ENCODE results near the gene CLCN1. TPM values are rescaled to one million over a fixed set of nuclear protein-coding genes. Genes with fewer than 3 reads are reported as not detected.
A peak's percentile ranks its signal among the peaks of the same experiment; 100 is the strongest.

The CLCN1 gene
- total RNA-seq, 1 experiment from 2014 or later: not detected

DNA sequence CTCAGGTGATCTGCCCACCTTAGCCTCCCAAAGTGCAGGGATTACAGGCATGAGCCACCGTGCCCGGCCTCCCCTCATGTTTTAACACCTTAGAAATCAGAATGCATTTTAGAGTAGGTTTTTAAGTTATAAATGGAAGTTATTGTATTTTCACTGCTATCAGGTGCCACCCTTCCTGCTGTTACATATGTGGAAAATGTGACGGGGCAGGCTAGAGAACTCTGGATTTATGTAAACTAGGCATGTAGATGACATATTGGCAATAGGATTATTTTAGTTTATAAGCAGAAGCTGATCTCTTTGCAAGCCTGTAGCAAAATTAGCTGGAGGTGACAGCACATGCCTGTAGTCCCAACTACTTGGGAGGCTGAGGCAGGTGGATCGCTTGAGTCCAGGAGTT, 25.6 kb upstream of the CLCN1 start:
- BruUV-seq (replicated peaks): no TSS peak
- H3K36me3 Mint-ChIP-seq (ENCODE audit: insufficient read depth, unreplicated experiment): peaks cover 39% of the 10 kb centered on the region
- H3K4me3 Mint-ChIP-seq (ENCODE audit: unreplicated experiment): peak overlapping the region; percentile 98
- ChIA-PET POLR2A (interaction anchor here (0.9 to 2.5 kb wide), 3 partner anchors 12 to 27 kb away, joined by 3 to 10 read pairs (median 6); partner anchors contain the start of gene GSTK1), CTCF (interaction anchor here (0.9 to 5.0 kb wide), 4 partner anchors 10 to 277 kb away, joined by 4 to 35 read pairs (median 16); no protein-coding TSS in a partner anchor)
- H3K4me1 Mint-ChIP-seq (ENCODE audit: insufficient read depth, unreplicated experiment): peaks cover 33% of the 10 kb centered on the region
- no peaks in the 10 kb centered on the region for H3K27me3 Mint-ChIP-seq (ENCODE audit: insufficient read depth, unreplicated experiment)
- no peak for DNase-seq (ENCODE audit: unreplicated experiment)
- TF ChIP-seq, protein P1, sequence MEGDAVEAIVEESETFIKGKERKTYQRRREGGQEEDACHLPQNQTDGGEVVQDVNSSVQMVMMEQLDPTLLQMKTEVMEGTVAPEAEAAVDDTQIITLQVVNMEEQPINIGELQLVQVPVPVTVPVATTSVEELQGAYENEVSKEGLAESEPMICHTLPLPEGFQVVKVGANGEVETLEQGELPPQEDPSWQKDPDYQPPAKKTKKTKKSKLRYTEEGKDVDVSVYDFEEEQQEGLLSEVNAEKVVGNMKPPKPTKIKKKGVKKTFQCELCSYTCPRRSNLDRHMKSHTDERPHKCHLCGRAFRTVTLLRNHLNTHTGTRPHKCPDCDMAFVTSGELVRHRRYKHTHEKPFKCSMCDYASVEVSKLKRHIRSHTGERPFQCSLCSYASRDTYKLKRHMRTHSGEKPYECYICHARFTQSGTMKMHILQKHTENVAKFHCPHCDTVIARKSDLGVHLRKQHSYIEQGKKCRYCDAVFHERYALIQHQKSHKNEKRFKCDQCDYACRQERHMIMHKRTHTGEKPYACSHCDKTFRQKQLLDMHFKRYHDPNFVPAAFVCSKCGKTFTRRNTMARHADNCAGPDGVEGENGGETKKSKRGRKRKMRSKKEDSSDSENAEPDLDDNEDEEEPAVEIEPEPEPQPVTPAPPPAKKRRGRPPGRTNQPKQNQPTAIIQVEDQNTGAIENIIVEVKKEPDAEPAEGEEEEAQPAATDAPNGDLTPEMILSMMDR (IDR thresholded peaks at IDR 0.05; ENCODE audit: unreplicated experiment): no peak
- intact Hi-C loops (cut with micrococcal nuclease): no loop called here
- no peak overlapping the region for H3K27ac Mint-ChIP-seq (ENCODE audit: low read depth, unreplicated experiment)
- no peaks in the 10 kb centered on the region for H3K9me3 Mint-ChIP-seq (ENCODE audit: unreplicated experiment)

DNA sequence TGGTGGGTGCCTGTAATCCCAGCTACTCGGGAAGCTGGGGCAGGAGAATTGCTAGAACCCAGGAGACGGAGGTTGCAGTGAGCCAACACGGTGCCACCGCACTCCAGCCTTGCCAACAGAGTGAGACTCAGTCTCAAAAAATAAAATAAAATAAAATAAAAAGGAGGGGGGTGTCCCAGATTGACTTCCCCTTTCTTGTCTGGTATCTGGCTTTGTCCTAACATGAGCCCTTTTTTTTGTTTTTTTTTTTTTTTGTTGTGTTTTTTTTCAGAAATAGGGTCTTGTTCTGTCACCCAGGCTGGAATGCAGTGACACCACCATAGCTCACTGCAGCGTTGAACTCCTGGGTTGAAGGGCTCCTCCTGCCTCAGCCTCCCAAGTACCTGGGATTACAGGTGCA, 23.0 kb upstream of the CLCN1 start:
- H3K4me3 Mint-ChIP-seq (ENCODE audit: unreplicated experiment): no peak overlapping the region
- CTCF ChIA-PET: interaction anchor here (0.6 to 5.0 kb wide), 6 partner anchors 10 to 53 kb away, joined by 3 to 35 read pairs (median 5); no protein-coding TSS in a partner anchor
- no peak overlapping the region for H3K27ac Mint-ChIP-seq (ENCODE audit: low read depth, unreplicated experiment)
- POLR2A ChIA-PET: interaction anchor here (0.6 kb wide), 1 partner anchor 88 kb away, joined by 3 read pairs; no protein-coding TSS in a partner anchor
- TF ChIP-seq, protein P1 (IDR thresholded peaks at IDR 0.05; ENCODE audit: unreplicated experiment): no peak
- no TSS peak for BruUV-seq (replicated peaks)
- H3K4me1 Mint-ChIP-seq (ENCODE audit: insufficient read depth, unreplicated experiment): peaks cover 36% of the 10 kb centered on the region
- H3K9me3 Mint-ChIP-seq (ENCODE audit: unreplicated experiment): no peaks in the 10 kb centered on the region
- no peaks in the 10 kb centered on the region for H3K27me3 Mint-ChIP-seq (ENCODE audit: insufficient read depth, unreplicated experiment)
- H3K36me3 Mint-ChIP-seq (ENCODE audit: insufficient read depth, unreplicated experiment): peaks cover 65% of the 10 kb centered on the region
- intact Hi-C loops (cut with micrococcal nuclease): no loop called here
- DNase-seq (ENCODE audit: unreplicated experiment): no peak

DNA sequence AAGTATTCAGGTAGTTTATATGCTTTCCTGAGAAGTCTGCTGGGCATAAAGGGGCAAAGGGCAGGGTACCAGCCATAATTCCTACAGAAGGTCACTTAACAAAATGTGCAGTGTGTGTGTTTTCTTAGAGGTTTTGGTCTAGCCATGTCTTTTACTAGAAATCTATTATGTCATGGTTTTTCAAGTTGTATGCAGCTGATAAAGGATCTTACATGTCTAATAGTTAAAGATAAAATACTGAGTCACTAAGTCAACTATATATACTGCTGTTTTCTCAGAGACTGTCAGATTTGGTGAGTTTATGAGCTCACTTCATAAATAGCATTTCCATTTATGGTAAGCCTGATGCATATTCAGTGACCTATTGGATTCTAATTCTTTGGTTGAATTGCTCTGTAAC, 20.0 kb upstream of the CLCN1 start:
- no peaks in the 10 kb centered on the region for H3K9me3 Mint-ChIP-seq (ENCODE audit: unreplicated experiment)
- H3K4me1 Mint-ChIP-seq (ENCODE audit: insufficient read depth, unreplicated experiment): peaks cover 20% of the 10 kb centered on the region
- CTCF ChIA-PET: interaction anchor here (0.6 to 3.6 kb wide), 3 partner anchors 10 to 107 kb away, joined by 8 to 24 read pairs (median 13); no protein-coding TSS in a partner anchor
- POLR2A ChIA-PET: interaction anchor here (0.6 to 1.2 kb wide), 4 partner anchors 9 to 482 kb away, joined by 3 to 4 read pairs (median 3); no protein-coding TSS in a partner anchor
- TF ChIP-seq, protein P1 (IDR thresholded peaks at IDR 0.05; ENCODE audit: unreplicated experiment): no peak
- H3K27ac Mint-ChIP-seq (ENCODE audit: low read depth, unreplicated experiment): no peak overlapping the region
- H3K36me3 Mint-ChIP-seq (ENCODE audit: insufficient read depth, unreplicated experiment): peaks cover 86% of the 10 kb centered on the region
- no peak for DNase-seq (ENCODE audit: unreplicated experiment)
- no TSS peak for BruUV-seq (replicated peaks)
- no peaks in the 10 kb centered on the region for H3K27me3 Mint-ChIP-seq (ENCODE audit: insufficient read depth, unreplicated experiment)
- intact Hi-C loops (cut with micrococcal nuclease): no loop called here
- no peak overlapping the region for H3K4me3 Mint-ChIP-seq (ENCODE audit: unreplicated experiment)

DNA sequence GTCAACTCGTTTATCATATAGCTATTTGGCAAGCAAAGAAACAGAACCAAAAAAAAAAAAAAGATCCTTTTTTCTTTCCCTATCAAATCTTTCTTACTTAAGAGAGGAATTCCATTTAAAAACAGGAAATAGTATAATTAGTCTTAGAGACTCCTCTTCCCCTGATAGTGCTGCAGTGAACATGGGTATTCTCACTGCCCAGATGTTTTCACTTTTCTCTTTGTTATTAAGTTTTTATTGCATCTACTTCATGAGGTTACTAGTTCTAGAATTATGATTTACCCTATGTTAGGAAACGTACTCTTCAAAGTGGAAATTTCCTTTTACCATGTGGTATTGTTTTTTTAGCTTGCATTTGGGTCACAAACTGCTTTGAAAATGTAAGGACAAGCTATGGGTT, 19.2 kb upstream of the CLCN1 start:
- no peak overlapping the region for H3K27ac Mint-ChIP-seq (ENCODE audit: low read depth, unreplicated experiment)

More for the DNA sequence above, 19.2 kb upstream of the CLCN1 start:
- ChIA-PET POLR2A (interaction anchor here (0.9 to 1.2 kb wide), 2 partner anchors 8 to 22 kb away, joined by 3 to 4 read pairs; partner anchors contain the start of gene CASP2), CTCF (interaction anchor here (1.0 to 3.6 kb wide), 3 partner anchors 9 to 111 kb away, joined by 3 to 24 read pairs (median 13); no protein-coding TSS in a partner anchor)
- H3K9me3 Mint-ChIP-seq (ENCODE audit: unreplicated experiment): no peaks in the 10 kb centered on the region
- no peak for DNase-seq (ENCODE audit: unreplicated experiment)
- BruUV-seq (replicated peaks): no TSS peak
- intact Hi-C loops (cut with micrococcal nuclease): no loop called here
- no peaks in the 10 kb centered on the region for H3K27me3 Mint-ChIP-seq (ENCODE audit: insufficient read depth, unreplicated experiment)
- H3K4me3 Mint-ChIP-seq (ENCODE audit: unreplicated experiment): no peak overlapping the region
- peaks cover 13% of the 10 kb centered on the region for H3K4me1 Mint-ChIP-seq (ENCODE audit: insufficient read depth, unreplicated experiment)
- TF ChIP-seq, protein P1 (IDR thresholded peaks at IDR 0.05; ENCODE audit: unreplicated experiment): no peak
- peaks cover 88% of the 10 kb centered on the region for H3K36me3 Mint-ChIP-seq (ENCODE audit: insufficient read depth, unreplicated experiment)

Data from MCF 10A (cell line).